D721Med (cell line): ENCODE data around the gene ZNF554.
"Not testable (repeated sequence)": the region's sequence is repeated elsewhere in the genome, so short reads cannot be mapped to it uniquely, and the experiment has no call there.

Experiments
- DNase-seq: peaks from one replicate; pipeline ENCODE4 v3.0.0; 2011; ENCODE audit warnings: low spot score; ENCODE audit not compliant: insufficient read length
- FAIRE-seq: peaks from 2 replicates; lab custom pipeline; 2011; peaks lifted over from hg19 to GRCh38; lab: Jason Lieb, UNC
- CTCF ChIP-seq: IDR thresholded peaks from 2 replicates; pipeline ENCODE4 v1.5.1; 2012; ENCODE audit warnings: mild to moderate bottlenecking, control low read depth; ENCODE audit not compliant: insufficient read depth; ENCODE audit errors: missing control alignments

The ZNF554 gene

DNA sequence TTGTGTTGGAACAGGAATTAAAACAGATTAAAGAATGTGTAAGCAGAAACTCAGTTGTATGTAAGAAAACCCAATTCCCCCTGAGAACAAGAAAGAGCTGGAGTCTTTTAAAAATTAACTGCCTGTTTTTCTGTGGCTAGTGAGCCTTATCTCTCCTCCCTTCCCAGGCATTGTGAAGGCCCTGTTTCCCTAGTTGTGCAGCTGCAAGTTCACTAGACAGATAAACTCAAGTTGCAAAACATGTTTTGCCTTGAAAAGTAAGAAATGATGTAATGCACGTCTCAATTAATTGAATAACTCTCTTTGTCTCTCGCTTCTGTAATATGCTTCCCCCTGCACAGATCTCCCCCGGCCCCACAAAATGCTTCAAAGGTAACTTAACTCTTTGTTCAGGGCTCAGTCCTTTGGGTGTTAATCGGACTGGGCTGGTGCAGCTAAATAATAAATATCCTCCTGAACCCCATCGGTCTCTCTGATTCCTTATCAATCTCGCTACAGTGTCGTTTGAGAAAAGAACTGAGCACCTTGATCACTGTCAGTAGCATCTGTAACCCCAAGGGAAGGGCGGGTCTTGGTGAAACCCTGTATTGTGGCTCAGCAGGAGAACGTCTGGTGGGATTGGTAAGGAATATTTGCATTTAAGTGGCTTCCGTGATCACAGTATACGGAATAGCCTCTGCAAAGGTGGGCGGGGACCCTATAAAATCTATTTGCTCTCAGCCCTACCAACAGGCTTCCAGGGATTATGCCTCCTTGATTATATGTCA lies 45.8 kb downstream of the ZNF554 start:
- no peak for TF ChIP-seq CTCF
- FAIRE-seq (no peak), DNase-seq (no peak)

DNA sequence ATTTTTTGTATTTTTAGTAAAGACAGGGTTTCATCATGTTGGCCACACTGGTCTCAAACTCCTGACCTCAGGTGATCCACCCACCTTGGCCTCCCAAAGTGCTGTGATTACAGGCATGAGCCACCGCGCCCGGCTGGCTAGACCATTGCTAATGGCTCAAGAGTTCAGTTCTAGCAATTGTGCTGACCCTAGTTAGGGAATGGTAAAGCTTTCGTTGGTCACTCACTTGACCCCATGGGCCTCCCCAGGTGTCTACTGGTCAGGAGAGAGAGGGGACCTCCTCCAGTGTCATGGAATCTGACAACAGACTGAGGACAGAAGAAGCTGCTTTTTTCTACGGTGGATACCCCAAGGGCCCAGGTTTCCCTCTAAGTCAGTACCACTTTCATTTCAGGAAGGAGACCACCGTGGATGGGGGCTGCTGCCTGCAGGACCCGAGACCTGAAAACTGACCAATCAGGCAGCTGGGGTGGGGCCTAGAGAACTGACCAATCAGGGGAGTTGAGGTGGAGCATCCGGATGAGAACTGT lies 46.9 kb downstream of the ZNF554 start:
- no peak for FAIRE-seq
- no peak for DNase-seq
- no peak for TF ChIP-seq CTCF

GRCh38 chr19:2867025-2867991 lies 47.6 kb downstream of the ZNF554 start, which contains the start of gene ZNF556:
Gene ZNF556 (plus strand): TSS chr19:2867335. CDS start chr19:2867422, 87 bp downstream.
- TF ChIP-seq CTCF, result no peak
- no peak for DNase-seq
- FAIRE-seq, result no peak

GRCh38 chr19:2869618-2870017 lies 50.0 kb downstream of the ZNF554 start:
- no peak for FAIRE-seq
- no peak for TF ChIP-seq CTCF

GRCh38 chr19:2872175-2872574 lies 52.5 kb downstream of the ZNF554 start:
- TF ChIP-seq CTCF, result peak; percentile 5
- not testable (repeated sequence) for FAIRE-seq, DNase-seq

More at GRCh38 chr19:2869618-2870017, 50.0 kb downstream of the ZNF554 start:
- no peak for DNase-seq

DNA sequence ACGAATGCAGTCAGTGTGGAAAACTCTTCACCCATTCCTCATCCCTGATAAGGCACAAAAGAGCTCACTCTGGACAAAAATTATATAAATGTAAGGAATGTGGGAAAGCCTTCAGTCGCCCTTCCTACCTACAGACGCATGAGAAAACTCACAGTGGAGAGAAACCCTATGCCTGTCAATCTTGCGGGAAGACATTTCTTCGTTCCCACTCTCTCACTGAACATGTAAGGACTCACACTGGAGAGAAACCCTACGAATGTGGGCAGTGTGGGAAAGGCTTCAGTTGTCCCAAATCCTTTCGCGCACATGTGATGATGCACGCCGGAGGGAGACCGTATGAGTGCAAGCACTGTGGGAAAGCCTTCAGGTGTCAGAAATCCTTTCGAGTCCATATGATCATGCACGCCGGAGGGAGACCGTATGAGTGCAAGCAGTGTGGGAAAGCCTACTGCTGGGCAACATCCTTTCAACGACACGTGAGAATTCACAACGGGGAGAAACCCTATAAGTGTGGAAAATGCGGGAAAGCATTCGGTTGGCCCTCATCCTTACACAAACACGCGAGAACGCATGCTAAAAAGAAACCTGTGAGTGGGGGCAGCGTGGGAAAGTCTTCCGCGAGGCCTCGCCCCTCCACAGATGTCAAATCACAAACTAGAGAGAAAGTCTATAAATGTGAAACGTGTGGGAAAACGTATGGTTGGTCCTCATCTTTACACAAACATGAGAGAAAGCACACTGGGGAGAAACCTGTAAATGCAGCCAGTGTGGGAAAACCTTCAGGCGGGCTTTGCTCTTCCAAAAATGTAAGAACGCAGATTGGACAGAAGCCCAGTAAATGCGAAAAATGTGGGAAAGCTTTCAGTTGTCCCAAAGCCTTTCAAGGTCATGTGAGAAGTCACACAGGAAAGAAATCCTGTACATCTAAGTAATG lies 58.0 kb downstream of the ZNF554 start:
- DNase-seq (no peak), FAIRE-seq (no peak)
- no peak for TF ChIP-seq CTCF
